SKM-1 (cell line): ENCODE data around the gene TWIST2.

ENCODE experiments used
- DNase-seq: peaks from one replicate; lab custom pipeline; 2025; ENCODE audit not compliant: unreplicated experiment; lab: John Stamatoyannopoulos, UW

Gene TWIST2

GRCh38 chr2:238903141-238903540 lies 55.3 kb downstream of the TWIST2 start:
- no peak for DNase-seq

- DNase-seq = no peak
Observed at GRCh38 chr2:238904177-238904576, 56.3 kb downstream of the TWIST2 start.

GRCh38 chr2:238904716-238905115 lies 56.8 kb downstream of the TWIST2 start:
- no peak for DNase-seq

GRCh38 chr2:238905224-238905623 lies 57.3 kb downstream of the TWIST2 start:
- no peak for DNase-seq

GRCh38 chr2:238905644-238906043 lies 57.8 kb downstream of the TWIST2 start:
- no peak for DNase-seq

- DNase-seq = no peak
Observed at GRCh38 chr2:238906254-238906935, 58.5 kb downstream of the TWIST2 start.

- DNase-seq = no peak
Observed at GRCh38 chr2:238906936-238907716, 59.2 kb downstream of the TWIST2 start.

GRCh38 chr2:238907717-238908173 lies 59.9 kb downstream of the TWIST2 start:
- no peak for DNase-seq

GRCh38 chr2:238908960-238909951 lies 61.4 kb downstream of the TWIST2 start:
- no peak for DNase-seq

GRCh38 chr2:238910751-238911351 lies 63.0 kb downstream of the TWIST2 start:
- DNase-seq = no peak

GRCh38 chr2:238911376-238912227 lies 63.7 kb downstream of the TWIST2 start:
- no peak for DNase-seq

- DNase-seq = no peak
Observed at GRCh38 chr2:238912228-238912915, 64.5 kb downstream of the TWIST2 start.

GRCh38 chr2:238912916-238913875 lies 65.3 kb downstream of the TWIST2 start:
- DNase-seq = no peak

GRCh38 chr2:238913931-238914647 lies 66.2 kb downstream of the TWIST2 start:
- no peak for DNase-seq

GRCh38 chr2:238914648-238915015 lies 66.7 kb downstream of the TWIST2 start:
- DNase-seq = no peak

- no peak for DNase-seq
Observed at GRCh38 chr2:238915196-238915595, 67.3 kb downstream of the TWIST2 start.

- DNase-seq = no peak
Observed at GRCh38 chr2:238915596-238915995, 67.7 kb downstream of the TWIST2 start.
